CD4-positive, alpha-beta T cell (primary cell): ENCODE results near the gene PRR16. TPM values are rescaled to one million over a fixed set of nuclear protein-coding genes. Genes with fewer than 3 reads are reported as not detected.

ENCODE experiments used
- ATAC-seq: fragments of 200-7000 bp; cut with Tn5 transposase; one replicate; pipeline ENCODE4 v1.10.0; 2022; ENCODE audit warnings: mild to moderate bottlenecking; ENCODE audit not compliant: poor library complexity
- CTCF ChIA-PET: fragments of 350-600 bp; sonication (Branson Sonifier 250); formaldehyde crosslinking; loops from one replicate; lab custom pipeline; 2021; ENCODE audit warnings: antibody characterized with exemption, inconsistent platforms; lab: Charles Lee
- POLR2A ChIA-PET: fragments of 350-600 bp; sonication (Branson Sonifier 250); formaldehyde crosslinking; loops from one replicate; lab custom pipeline; 2021; ENCODE audit warnings: antibody characterized with exemption, inconsistent platforms; lab: Charles Lee
- DNase-seq, 14 experiments: peaks; one replicate each; pipeline ENCODE4 v3.0.0-alpha.2; 2013 to 2020; ENCODE audit warnings: mixed read lengths in 2 of 14
- H3K27ac ChIP-seq, 2 donors: one replicate each; pipeline versions ENCODE4 v1.5.1 to v1.7.0; 2013; ENCODE audit warnings: low read length in 2 of 2, low read depth in 1 of 2, mild to moderate bottlenecking in 1 of 2
- H3K27me3 ChIP-seq, 2 experiments: 1 replicate in 1 of 2; 2 replicates in 1 of 2; pipeline versions ENCODE4 v1.6.1 to v1.7.0; 2013; ENCODE audit warnings: low read length in 2 of 2, control low read depth in 1 of 2, mild to moderate bottlenecking in 1 of 2, moderate library complexity in 1 of 2; ENCODE audit not compliant: insufficient read depth in 2 of 2, control insufficient read depth in 1 of 2
- H3K36me3 ChIP-seq: one replicate; pipeline ENCODE4 v1.6.1; 2013; ENCODE audit warnings: low read length, control low read depth; ENCODE audit not compliant: insufficient read depth
- H3K4me1 ChIP-seq: one replicate; pipeline ENCODE4 v1.6.1; 2013; ENCODE audit warnings: low read length, control low read depth; ENCODE audit not compliant: insufficient read depth
- H3K4me3 ChIP-seq: one replicate; pipeline ENCODE4 v1.5.1; 2013; ENCODE audit warnings: mild to moderate bottlenecking, low read length, moderate library complexity
- H3K9me3 ChIP-seq, 2 experiments: 1 replicate in 1 of 2; 2 replicates in 1 of 2; pipeline versions ENCODE4 v1.6.1 to v1.7.0; 2013; ENCODE audit warnings: low read length in 2 of 2, mild to moderate bottlenecking in 2 of 2, control low read depth in 1 of 2, moderate library complexity in 1 of 2; ENCODE audit not compliant: control insufficient read depth in 1 of 2, insufficient read depth in 1 of 2
- H3K27ac Mint-ChIP-seq: one replicate; pipeline ENCODE4 v1.8.0; 2020; ENCODE audit warnings: mixed read lengths
- H3K27me3 Mint-ChIP-seq: one replicate; pipeline ENCODE4 v1.8.0; 2021; ENCODE audit warnings: mixed read lengths
- H3K36me3 Mint-ChIP-seq: one replicate; pipeline ENCODE4 v1.8.0; 2021; ENCODE audit warnings: low read depth, mixed read lengths
- H3K4me1 Mint-ChIP-seq: one replicate; pipeline ENCODE4 v1.8.0; 2021; ENCODE audit warnings: low read depth, mixed read lengths
- H3K4me3 Mint-ChIP-seq: one replicate; pipeline ENCODE4 v1.8.0; 2020; ENCODE audit warnings: mild to moderate bottlenecking, mixed read lengths
- H3K9me3 Mint-ChIP-seq: one replicate; pipeline ENCODE4 v1.8.0; 2020; ENCODE audit warnings: mixed read lengths
- CTCF ChIP-seq: fragments of 200-600 bp; IDR thresholded peaks from one replicate; pipeline ENCODE4 v1.8.0; 2022; ENCODE audit warnings: antibody characterized with exemption, mild to moderate bottlenecking
- intact Hi-C, 2 experiments: fragments of 100-400 bp; cut with DNase I in 1 of 2; cut with micrococcal nuclease in 1 of 2; formaldehyde crosslinking; loops; one replicate each; pipeline versions ENCODE4 v1.15.1 to v1.9.0; 2023 to 2025; cut with DNase I, micrococcal nuclease
- total RNA-seq, 174 experiments: library from RNA in 2 of 174; stranded (reverse) in 2 of 174; gene quantifications; one replicate each; pipeline ENCODE4 v1.2.3 and lab custom pipeline; 2021 to 2026

The PRR16 gene
- total RNA-seq, 2 experiments from 2014 or later: not detected

DNA sequence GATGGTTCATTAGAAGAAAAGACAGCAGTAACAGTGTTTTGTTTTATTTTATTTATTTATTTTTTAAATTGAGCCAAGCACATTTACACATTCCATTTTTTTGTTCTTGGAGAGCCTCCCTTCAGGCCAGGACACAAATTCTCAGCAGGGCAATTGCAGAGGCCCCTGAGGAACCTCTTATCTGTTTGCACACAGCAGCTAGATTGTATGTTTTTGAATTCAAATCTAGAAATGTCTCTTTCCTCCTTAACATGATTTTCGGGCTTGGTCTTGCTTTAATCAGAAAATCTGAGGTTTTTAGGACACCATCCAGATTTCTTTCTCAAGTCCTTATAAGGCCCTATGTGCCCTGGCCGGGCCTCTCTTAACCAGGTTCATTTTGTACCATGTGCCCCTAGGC, 76.0 kb downstream of the PRR16 start:
- H3K4me3 ChIP-seq: no peak overlapping the region
- H3K4me1 Mint-ChIP-seq: no peaks in the 10 kb centered on the region
- no peaks in the 10 kb centered on the region for H3K27me3 ChIP-seq
- intact Hi-C loops: no loop called here
- H3K36me3 Mint-ChIP-seq: no peaks in the 10 kb centered on the region
- H3K36me3 ChIP-seq: no peaks in the 10 kb centered on the region
- no peaks in the 10 kb centered on the region for H3K9me3 ChIP-seq
- POLR2A ChIA-PET: no interaction called here
- no peak overlapping the region for H3K27ac ChIP-seq
- no peak for ATAC-seq
- no peak overlapping the region for H3K27ac Mint-ChIP-seq
- H3K4me3 Mint-ChIP-seq: no peak overlapping the region
- CTCF ChIA-PET: no interaction called here
- DNase-seq: no peak
- H3K27me3 Mint-ChIP-seq: no peaks in the 10 kb centered on the region
- no peak for TF ChIP-seq CTCF
- H3K9me3 Mint-ChIP-seq: peaks cover 5% of the 10 kb centered on the region
- H3K4me1 ChIP-seq: no peaks in the 10 kb centered on the region

- no peak overlapping the region for H3K27ac ChIP-seq
- TF ChIP-seq CTCF: no peak
- DNase-seq: no peak
- no peaks in the 10 kb centered on the region for H3K36me3 ChIP-seq
- H3K4me1 ChIP-seq: no peaks in the 10 kb centered on the region
- Mint-ChIP-seq H3K4me3 (no peak overlapping the region), H3K27ac (no peak overlapping the region), H3K9me3 (peaks cover 3% of the 10 kb centered on the region), H3K36me3 (no peaks in the 10 kb centered on the region), H3K27me3 (no peaks in the 10 kb centered on the region), H3K4me1 (no peaks in the 10 kb centered on the region)
- ATAC-seq: no peak
- no peaks in the 10 kb centered on the region for H3K27me3 ChIP-seq
- intact Hi-C loops: no loop called here
- H3K9me3 ChIP-seq: no peaks in the 10 kb centered on the region
- ChIA-PET CTCF (no interaction called here), POLR2A (no interaction called here)
- H3K4me3 ChIP-seq: no peak overlapping the region
Observed at GRCh38 chr5:120544043-120544442, 79.9 kb downstream of the PRR16 start.

GRCh38 chr5:120545007-120545406, 80.9 kb downstream of the PRR16 start:
- no peaks in the 10 kb centered on the region for H3K9me3 Mint-ChIP-seq
- H3K4me3 Mint-ChIP-seq: no peak overlapping the region
- intact Hi-C loops: no loop called here
- no peak for DNase-seq
- Histone ChIP-seq H3K4me3 (no peak overlapping the region), H3K9me3 (no peaks in the 10 kb centered on the region), H3K36me3 (no peaks in the 10 kb centered on the region), H3K4me1 (no peaks in the 10 kb centered on the region), H3K27me3 (no peaks in the 10 kb centered on the region), H3K27ac (no peak overlapping the region)
- no peak overlapping the region for H3K27ac Mint-ChIP-seq
- no peaks in the 10 kb centered on the region for H3K27me3 Mint-ChIP-seq
- ATAC-seq: no peak
- no peak for TF ChIP-seq CTCF
- no peaks in the 10 kb centered on the region for H3K4me1 Mint-ChIP-seq
- no peaks in the 10 kb centered on the region for H3K36me3 Mint-ChIP-seq
- POLR2A ChIA-PET: no interaction called here
- CTCF ChIA-PET: no interaction called here
